Suprapubic skin (tissue), 3 donors: ENCODE results near the gene CDON.

ENCODE experiments used
- POLR2AphosphoS5 ChIP-seq, 3 donors: sonication (generic); formaldehyde crosslinking; IDR thresholded peaks; one replicate each; pipeline ENCODE4 v1.6.1; 2017; ENCODE audit warnings: antibody characterized with exemption in 3 of 3
- TF ChIP-seq, protein P1 (sequence below), 2 donors: fragments of 200-600 bp in 1 of 2; fragments of 450-650 bp in 1 of 2; sonication (generic) in 1 of 2; IDR thresholded peaks; one replicate each; pipeline ENCODE4 v1.5.1; 2016 to 2019; ENCODE audit warnings: antibody characterized with exemption in 2 of 2, mild to moderate bottlenecking in 1 of 2, moderate library complexity in 1 of 2

DNA sequence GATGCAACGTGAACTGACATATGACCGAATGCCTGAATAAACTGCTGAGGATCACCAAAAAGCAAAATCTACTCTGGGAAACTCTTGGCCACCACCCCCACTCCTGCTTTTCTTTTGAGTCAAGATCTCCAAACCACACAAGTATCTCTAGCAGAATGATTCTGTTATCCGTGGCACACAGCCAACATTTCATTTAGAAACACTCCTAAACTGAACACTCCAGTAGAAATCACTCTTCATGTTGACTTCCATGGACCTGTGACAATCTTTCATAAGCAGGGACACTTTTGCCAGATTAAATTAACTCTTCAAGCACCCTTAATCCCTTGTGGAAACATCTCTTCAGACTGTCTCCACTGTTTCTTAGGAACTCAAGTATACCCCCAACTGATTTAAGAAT, 72.4 kb downstream of the CDON start:
- TF ChIP-seq, protein P1, sequence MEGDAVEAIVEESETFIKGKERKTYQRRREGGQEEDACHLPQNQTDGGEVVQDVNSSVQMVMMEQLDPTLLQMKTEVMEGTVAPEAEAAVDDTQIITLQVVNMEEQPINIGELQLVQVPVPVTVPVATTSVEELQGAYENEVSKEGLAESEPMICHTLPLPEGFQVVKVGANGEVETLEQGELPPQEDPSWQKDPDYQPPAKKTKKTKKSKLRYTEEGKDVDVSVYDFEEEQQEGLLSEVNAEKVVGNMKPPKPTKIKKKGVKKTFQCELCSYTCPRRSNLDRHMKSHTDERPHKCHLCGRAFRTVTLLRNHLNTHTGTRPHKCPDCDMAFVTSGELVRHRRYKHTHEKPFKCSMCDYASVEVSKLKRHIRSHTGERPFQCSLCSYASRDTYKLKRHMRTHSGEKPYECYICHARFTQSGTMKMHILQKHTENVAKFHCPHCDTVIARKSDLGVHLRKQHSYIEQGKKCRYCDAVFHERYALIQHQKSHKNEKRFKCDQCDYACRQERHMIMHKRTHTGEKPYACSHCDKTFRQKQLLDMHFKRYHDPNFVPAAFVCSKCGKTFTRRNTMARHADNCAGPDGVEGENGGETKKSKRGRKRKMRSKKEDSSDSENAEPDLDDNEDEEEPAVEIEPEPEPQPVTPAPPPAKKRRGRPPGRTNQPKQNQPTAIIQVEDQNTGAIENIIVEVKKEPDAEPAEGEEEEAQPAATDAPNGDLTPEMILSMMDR (IDR thresholded peaks at IDR 0.05): no peak
- no peak for TF ChIP-seq POLR2AphosphoS5 (IDR thresholded peaks at IDR 0.05)
